OCI-LY1 (cell line): ENCODE measurements around the gene CBR3.
"Not testable (repeated sequence)": the region's sequence is repeated elsewhere in the genome, so short reads cannot be mapped to it uniquely, and the experiment has no call there.

ENCODE experiments used
- EZH2 ChIP-seq: fragments of 200-600 bp; sonication (generic), shearing (Covaris generic); IDR thresholded peaks from 2 replicates; pipeline ENCODE4 v1.8.0; 2017; ENCODE audit warnings: borderline replicate concordance, mixed run types, mild to moderate bottlenecking, antibody characterized with exemption, low read length, moderate library complexity, mixed read lengths
- TF ChIP-seq, protein P1 (sequence below): fragments of 200-600 bp; sonication (generic), shearing (Covaris generic); IDR thresholded peaks from 2 replicates; pipeline ENCODE4 v1.5.1; 2017; ENCODE audit warnings: mild to moderate bottlenecking, antibody characterized with exemption, low read length, moderate library complexity, mixed read lengths

DNA sequence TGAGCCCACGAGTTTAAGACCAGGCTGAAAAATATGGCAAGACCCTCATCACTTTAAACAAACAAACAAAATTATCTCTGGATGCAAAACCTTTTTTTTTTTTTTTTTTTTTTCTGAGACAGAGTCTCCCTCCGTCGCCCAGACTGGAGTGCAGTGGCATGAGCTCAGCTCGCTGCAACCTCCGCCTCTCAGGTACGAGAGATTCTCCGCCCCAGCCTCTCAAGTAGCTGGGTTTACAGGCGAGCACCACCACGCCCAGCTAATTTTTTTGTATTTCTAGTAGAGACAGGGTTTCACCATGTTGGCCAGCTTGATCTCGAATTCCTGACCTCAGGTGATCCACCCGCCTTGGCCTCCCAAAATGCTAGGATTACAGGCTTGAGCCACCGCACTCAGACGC lies 4.9 kb downstream of the CBR3 start:
- TF ChIP-seq, protein P1, sequence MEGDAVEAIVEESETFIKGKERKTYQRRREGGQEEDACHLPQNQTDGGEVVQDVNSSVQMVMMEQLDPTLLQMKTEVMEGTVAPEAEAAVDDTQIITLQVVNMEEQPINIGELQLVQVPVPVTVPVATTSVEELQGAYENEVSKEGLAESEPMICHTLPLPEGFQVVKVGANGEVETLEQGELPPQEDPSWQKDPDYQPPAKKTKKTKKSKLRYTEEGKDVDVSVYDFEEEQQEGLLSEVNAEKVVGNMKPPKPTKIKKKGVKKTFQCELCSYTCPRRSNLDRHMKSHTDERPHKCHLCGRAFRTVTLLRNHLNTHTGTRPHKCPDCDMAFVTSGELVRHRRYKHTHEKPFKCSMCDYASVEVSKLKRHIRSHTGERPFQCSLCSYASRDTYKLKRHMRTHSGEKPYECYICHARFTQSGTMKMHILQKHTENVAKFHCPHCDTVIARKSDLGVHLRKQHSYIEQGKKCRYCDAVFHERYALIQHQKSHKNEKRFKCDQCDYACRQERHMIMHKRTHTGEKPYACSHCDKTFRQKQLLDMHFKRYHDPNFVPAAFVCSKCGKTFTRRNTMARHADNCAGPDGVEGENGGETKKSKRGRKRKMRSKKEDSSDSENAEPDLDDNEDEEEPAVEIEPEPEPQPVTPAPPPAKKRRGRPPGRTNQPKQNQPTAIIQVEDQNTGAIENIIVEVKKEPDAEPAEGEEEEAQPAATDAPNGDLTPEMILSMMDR: not testable (repeated sequence)
- not testable (repeated sequence) for TF ChIP-seq EZH2
